ENCODE measurements around the gene CCN2. TPM values are rescaled to one million over a fixed set of nuclear protein-coding genes. Genes with fewer than 3 reads are reported as not detected.

Gene CCN2
- total RNA-seq, 1 donor from 2014 or later, result 83.1 TPM

DNA sequence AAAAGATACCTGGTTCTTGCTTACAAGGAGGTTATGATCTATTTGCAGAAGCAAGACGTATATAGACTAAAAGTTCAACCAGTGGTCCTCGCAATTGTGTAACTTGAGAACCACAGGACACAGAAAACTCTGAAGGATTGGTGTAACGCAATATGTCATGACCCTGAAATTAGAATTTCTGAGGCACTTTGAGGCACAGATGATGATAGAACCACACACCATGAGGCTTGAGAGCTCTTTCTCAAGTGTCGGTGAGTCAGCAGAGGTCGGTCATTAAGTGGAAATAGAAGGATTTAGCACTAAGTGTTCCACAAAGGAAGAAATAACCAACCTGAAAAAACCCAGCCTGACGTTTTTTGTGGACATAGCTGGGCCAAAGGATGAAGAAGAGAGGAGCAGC is 15.3 kb upstream of the CCN2 start:
- DNase-seq, result no peak

- DNase-seq, result no peak
These were observed 11.9 kb upstream of the CCN2 start for GRCh38 chr6:131963063-131963462.

GRCh38 chr6:131960371-131961133 is 9.4 kb upstream of the CCN2 start:
- no peak for DNase-seq

DNA sequence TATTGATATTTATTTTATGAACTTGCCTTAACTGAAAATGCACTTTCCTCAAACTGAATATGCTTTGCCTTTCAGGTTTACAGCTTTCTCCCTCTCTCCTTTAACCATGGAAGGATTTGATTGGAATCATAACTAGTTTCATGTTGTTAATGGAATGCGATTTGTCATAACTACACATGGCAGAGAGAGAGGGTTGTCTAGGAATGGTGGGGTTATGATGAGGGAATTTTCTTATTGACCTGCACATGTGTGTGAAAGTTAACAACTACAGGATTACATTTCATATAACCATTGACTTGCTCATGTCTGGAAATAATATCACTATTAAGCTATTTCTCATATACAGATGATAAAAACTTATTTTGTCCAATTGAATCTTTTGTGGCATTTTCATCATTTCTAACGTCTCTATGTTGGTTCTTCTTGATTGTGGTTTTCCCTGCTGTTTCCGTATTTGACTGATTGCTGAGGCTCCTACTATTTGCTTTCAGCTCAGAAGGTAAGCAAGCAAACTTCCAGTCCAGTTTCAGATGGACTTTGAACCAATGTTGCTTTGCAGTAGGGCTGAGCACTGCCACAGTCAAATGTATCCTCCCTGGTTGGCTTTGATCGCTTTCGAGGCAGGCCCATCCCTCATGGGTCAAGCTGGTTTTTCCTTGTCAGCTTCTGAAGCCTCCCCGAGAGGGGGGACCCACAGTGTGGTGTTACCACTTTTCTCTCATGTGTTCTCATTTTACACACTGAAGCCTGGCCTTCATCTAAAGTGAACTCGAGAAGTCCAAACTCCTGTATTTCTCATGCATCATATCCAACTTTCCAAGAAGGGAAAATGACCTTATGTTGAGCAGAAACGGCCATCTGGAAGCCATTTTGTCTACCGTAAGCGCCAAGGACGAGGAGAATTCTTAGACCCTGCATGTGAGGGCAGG is 7.6 kb upstream of the CCN2 start:
- no peak for DNase-seq

DNA sequence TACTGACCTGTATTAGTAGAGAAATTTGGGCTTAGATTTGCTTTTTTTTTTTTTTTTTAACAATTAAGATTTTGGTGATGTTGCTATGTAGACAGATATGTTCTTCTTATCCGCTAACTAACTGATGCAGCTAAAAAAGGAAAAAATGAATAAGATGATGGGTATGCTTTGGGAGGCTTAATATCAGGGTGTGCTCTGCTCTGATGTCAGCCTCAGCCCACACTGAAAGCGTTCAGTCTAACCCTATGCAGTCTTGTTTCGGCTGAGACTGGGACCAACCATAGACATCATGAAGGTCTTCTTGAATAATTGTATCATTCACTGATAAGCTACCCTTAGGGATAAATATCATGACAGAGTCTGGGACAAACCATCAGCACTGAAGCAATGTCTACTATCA is 6.9 kb upstream of the CCN2 start:
- no peak for DNase-seq

GRCh38 chr6:131955876-131956275 is 4.7 kb upstream of the CCN2 start:
- DNase-seq, result no peak

DNA sequence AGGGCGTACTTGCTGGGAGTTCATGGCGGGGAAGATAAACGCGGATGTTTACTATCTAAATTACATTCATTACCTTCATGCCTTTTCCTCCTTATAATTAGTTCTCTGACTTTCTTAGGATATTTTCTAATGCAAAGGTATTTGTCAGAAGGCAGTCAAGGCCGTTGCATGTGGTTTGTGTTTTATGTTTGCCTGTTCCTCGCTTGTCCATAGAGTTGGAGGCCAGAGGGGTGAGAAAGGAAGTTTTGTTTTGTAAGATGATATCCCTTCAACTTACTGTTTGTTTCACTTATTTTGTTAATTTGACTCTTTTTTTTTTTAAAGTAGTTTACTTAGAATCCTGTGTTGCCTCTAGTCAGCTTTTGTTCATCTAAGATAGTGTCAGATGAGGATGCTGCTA is 4.0 kb upstream of the CCN2 start:
- DNase-seq, result no peak

GRCh38 chr6:131954775-131955107 is 3.6 kb upstream of the CCN2 start:
- peak; percentile 96 for DNase-seq

DNA sequence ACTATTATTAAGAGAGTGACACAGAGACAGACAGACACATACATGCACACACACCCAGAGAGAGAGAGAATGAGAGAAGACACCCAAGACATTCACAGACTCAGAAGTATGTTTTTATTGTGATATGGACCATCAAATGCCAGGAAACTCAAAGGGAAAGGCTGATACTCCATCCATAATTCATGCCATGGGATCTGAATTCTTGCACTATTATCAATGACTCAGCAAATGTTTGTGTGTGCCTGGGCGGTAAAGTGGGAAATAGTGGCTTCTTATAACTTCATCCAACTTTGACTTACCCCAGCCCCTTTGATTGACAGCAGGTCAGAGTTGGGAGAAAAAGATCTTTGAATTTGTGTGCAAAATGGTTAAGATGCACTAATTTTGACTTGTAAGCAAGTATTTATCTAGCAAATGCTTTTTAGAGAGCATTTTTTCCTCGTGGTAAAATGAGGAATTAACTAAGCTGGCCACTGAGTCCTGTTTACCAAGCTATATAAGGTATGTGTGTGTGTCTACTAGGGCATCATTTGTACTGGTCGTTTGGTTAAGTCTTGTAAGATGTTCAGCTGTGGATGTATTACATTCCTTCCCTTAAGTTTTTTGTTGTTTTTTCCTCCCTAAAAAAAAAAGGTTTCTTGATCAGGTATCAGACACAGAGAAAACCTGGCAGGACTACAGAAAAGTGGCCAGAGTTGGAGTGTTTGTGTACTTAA is 3.0 kb upstream of the CCN2 start:
- DNase-seq, result no peak

- DNase-seq, result peak; percentile 29
These were observed 1.8 kb upstream of the CCN2 start for GRCh38 chr6:131952886-131953509.

GRCh38 chr6:131951576-131952230 is 531 bp upstream of the CCN2 start:
- no peak for DNase-seq

DNA sequence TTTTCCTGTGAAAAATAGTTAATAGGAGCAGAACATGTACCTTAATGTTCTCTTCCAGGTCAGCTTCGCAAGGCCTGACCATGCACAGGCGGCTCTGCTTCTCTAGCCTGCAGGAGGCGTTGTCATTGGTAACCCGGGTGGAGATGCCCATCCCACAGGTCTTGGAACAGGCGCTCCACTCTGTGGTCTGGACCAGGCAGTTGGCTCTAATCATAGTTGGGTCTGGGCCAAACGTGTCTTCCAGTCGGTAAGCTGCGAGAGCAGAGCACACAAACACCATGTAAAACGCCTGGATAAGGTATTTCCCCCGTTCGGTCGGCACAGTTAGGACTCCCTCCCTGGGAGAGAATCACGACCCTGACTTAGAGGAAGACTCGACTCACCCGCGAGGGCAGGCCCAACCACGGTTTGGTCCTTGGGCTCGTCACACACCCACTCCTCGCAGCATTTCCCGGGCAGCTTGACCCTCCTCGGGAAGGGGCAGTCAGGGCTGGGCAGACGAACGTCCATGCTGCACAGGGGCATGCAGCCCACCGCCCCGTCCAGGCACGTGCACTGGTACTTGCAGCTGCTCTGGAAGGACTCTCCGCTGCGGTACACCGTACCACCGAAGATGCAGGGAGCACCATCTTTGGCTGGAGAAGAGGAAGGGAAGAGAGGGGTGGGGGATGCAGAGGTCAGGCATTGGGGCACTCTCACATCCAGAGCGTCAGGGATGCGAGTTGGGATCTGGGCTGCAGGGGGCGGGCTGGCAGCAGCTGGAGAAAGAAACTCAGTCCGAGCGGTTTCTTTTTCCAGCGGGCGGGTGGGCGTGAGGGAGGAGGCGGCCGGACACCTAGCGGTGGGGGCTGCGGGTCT is 1.0 kb downstream of the CCN2 start:
- DNase-seq, result peak; percentile 73

- DNase-seq, result peak; percentile 84
These were observed 1.6 kb downstream of the CCN2 start for GRCh38 chr6:131949620-131949908.

- DNase-seq, result peak; percentile 59
These were observed 2.2 kb downstream of the CCN2 start for GRCh38 chr6:131948692-131949619.

- DNase-seq, result no peak
These were observed 3.0 kb downstream of the CCN2 start for GRCh38 chr6:131947986-131948661.

GRCh38 chr6:131946992-131947955 is 3.9 kb downstream of the CCN2 start:
- DNase-seq, result peak; percentile 39

DNA sequence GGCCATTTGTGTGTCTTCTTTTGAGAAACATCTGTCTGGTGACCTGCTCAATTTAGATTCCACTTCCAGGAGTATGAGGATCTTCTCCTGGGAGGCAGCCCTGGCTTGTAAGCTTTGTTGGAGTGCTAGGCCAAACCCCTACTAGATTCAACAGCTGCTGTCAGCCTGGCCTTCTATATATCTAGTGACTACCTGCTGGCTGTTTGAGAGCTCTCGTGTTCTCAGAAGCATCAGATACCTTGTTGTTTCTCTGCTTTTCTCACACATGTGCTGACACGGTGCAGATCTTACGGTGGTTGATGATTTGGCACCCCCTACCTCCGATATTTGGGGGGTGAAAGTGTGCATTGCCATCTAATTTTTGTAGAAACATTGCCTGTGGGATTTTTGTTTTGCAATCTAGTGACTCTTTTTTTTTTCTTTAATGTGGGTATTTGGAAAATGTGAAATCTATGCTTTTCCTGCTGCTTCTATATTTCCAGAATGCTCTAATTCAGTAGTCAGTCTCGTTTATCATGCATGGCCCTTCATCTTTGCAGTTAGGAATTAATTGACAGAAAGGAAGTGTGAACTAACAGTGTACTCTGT is 4.7 kb downstream of the CCN2 start:
- DNase-seq, result no peak

DNA sequence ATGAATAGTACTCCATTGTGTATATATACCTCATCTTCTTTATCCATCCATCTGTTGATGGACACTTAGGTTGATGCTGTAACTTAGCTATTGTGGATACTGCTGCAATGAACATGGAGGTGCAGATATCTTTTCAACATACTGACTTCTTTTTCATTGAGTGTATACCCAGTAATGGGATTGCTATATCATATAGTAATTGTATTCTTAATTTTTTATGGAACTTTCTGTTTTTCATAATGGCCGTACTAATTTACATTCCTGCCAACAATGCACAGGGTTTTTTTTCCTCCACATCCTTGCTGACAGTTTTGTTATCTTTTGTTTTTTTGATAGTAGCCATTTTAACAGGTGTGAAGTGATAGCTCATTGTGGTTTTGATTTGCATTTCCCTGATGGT is 5.2 kb downstream of the CCN2 start:
- no peak for DNase-seq

All from skin of body (tissue), 2 donors.